Measurements from ENCODE around the gene PLEKHM3. TPM values are rescaled to one million over a fixed set of nuclear protein-coding genes. Genes with fewer than 3 reads are reported as not detected.
A peak's percentile ranks its signal among the peaks of the same experiment; 100 is the strongest.

PLEKHM3 gene
- total and polyA plus RNA-seq, 2 of the 13 experiments (the other 11 are each of a cell fraction or from before 2014, with no cell fraction given) = 4.5 to 4.7 TPM

DNA sequence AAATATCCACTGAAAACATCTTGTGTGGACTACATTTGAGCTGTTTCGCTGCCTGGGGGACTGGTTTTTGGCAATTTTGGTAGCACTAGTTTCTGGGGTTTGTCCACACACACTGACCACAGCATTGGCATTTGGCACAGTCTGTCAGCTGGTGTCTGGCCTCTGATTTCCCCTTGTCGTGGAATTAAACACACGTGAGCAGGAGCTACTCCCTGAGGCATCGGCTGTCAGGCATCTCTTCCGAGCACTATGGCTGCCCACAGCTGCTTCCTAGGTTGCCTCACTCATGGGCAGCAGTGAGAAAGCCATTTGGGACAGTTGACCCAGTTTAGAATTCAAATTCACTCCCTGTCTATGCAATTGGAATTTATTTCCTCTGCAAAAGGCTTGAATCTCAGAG, 208.8 kb downstream of the PLEKHM3 start:
- H3K4me3 ChIP-seq (replicated peaks in 1 of 3; ENCODE audit: insufficient read depth in 1 of 3, low read depth in 2 of 3, low read length in 3 of 3) = no peak overlapping the region
- DNase-seq (ENCODE audit: low spot score) (no peak), FAIRE-seq (no peak), ATAC-seq (no peak)
- H3K36me3 ChIP-seq (replicated peaks in 1 of 2; ENCODE audit: control insufficient read depth in 1 of 2, insufficient read depth in 2 of 2, low read length in 2 of 2) = no peaks in the 10 kb centered on the region
- H4K20me1 ChIP-seq (ENCODE audit: insufficient read depth, low read length) = no peaks in the 10 kb centered on the region
- H3K27ac ChIP-seq (ENCODE audit: extremely low read length, insufficient read depth, low read length) = no peak overlapping the region
- in situ Hi-C loops (cut with HindIII; ENCODE audit: extremely low pct_ligation_motif_present, low pct_unique_long_range_greater_than_20kb) (no loop called here), intact Hi-C loops (cut with micrococcal nuclease; ENCODE audit: unreplicated experiment) (no loop called here)
- BruUV-seq (replicated peaks) = no TSS peak
- TF ChIP-seq ETV5 (CRISPR knock-in tag; IDR thresholded peaks at IDR 0.05; ENCODE audit: borderline replicate concordance) = no peak
- TF ChIP-seq ZNF337 (CRISPR knock-in tag; IDR thresholded peaks at IDR 0.05; ENCODE audit: borderline replicate concordance, low read depth) = no peak
- TF ChIP-seq, protein P1, sequence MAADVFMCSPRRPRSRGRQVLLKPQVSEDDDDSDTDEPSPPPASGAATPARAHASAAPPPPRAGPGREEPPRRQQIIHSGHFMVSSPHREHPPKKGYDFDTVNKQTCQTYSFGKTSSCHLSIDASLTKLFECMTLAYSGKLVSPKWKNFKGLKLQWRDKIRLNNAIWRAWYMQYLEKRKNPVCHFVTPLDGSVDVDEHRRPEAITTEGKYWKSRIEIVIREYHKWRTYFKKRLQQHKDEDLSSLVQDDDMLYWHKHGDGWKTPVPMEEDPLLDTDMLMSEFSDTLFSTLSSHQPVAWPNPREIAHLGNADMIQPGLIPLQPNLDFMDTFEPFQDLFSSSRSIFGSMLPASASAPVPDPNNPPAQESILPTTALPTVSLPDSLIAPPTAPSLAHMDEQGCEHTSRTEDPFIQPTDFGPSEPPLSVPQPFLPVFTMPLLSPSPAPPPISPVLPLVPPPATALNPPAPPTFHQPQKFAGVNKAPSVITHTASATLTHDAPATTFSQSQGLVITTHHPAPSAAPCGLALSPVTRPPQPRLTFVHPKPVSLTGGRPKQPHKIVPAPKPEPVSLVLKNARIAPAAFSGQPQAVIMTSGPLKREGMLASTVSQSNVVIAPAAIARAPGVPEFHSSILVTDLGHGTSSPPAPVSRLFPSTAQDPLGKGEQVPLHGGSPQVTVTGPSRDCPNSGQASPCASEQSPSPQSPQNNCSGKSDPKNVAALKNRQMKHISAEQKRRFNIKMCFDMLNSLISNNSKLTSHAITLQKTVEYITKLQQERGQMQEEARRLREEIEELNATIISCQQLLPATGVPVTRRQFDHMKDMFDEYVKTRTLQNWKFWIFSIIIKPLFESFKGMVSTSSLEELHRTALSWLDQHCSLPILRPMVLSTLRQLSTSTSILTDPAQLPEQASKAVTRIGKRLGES (CRISPR knock-in tag; IDR thresholded peaks at IDR 0.05; ENCODE audit: borderline replicate concordance) = no peak
- TF ChIP-seq, protein P2, sequence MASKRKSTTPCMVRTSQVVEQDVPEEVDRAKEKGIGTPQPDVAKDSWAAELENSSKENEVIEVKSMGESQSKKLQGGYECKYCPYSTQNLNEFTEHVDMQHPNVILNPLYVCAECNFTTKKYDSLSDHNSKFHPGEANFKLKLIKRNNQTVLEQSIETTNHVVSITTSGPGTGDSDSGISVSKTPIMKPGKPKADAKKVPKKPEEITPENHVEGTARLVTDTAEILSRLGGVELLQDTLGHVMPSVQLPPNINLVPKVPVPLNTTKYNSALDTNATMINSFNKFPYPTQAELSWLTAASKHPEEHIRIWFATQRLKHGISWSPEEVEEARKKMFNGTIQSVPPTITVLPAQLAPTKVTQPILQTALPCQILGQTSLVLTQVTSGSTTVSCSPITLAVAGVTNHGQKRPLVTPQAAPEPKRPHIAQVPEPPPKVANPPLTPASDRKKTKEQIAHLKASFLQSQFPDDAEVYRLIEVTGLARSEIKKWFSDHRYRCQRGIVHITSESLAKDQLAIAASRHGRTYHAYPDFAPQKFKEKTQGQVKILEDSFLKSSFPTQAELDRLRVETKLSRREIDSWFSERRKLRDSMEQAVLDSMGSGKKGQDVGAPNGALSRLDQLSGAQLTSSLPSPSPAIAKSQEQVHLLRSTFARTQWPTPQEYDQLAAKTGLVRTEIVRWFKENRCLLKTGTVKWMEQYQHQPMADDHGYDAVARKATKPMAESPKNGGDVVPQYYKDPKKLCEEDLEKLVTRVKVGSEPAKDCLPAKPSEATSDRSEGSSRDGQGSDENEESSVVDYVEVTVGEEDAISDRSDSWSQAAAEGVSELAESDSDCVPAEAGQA (IDR thresholded peaks at IDR 0.05; ENCODE audit: low read depth) = 0 out of 2 replicates have a peak, but pooled peaks have one; percentile 21
- TF ChIP-seq, protein P2 (CRISPR knock-in tag; IDR thresholded peaks at IDR 0.05; ENCODE audit: borderline replicate concordance) = no peak
- TF ChIP-seq KAT2B (IDR thresholded peaks at IDR 0.05; ENCODE audit: borderline replicate concordance, low read depth, low read length) = no peak
- TF ChIP-seq, protein P3, sequence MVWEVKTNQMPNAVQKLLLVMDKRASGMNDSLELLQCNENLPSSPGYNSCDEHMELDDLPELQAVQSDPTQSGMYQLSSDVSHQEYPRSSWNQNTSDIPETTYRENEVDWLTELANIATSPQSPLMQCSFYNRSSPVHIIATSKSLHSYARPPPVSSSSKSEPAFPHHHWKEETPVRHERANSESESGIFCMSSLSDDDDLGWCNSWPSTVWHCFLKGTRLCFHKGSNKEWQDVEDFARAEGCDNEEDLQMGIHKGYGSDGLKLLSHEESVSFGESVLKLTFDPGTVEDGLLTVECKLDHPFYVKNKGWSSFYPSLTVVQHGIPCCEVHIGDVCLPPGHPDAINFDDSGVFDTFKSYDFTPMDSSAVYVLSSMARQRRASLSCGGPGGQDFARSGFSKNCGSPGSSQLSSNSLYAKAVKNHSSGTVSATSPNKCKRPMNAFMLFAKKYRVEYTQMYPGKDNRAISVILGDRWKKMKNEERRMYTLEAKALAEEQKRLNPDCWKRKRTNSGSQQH (CRISPR knock-in tag; IDR thresholded peaks at IDR 0.05; ENCODE audit: low read depth) = no peak
- TF ChIP-seq PBX3 (CRISPR knock-in tag; IDR thresholded peaks at IDR 0.05; ENCODE audit: borderline replicate concordance) = no peak
- TF ChIP-seq, protein P4, sequence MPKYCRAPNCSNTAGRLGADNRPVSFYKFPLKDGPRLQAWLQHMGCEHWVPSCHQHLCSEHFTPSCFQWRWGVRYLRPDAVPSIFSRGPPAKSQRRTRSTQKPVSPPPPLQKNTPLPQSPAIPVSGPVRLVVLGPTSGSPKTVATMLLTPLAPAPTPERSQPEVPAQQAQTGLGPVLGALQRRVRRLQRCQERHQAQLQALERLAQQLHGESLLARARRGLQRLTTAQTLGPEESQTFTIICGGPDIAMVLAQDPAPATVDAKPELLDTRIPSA (CRISPR knock-in tag; IDR thresholded peaks at IDR 0.05; ENCODE audit: borderline replicate concordance) = no peak
- POLR2A ChIA-PET = interaction anchor here (0.9 to 14.0 kb wide), 5 partner anchors 12 to 48 kb away, joined by 3 to 288 read pairs (median 23); partner anchors contain the start of gene FZD5
- H3K9me3 ChIP-seq (ENCODE audit: low read length) = no peaks in the 10 kb centered on the region
- H3K9ac ChIP-seq (ENCODE audit: insufficient read depth, low read depth, low read length) = no peak overlapping the region
- H2AFZ ChIP-seq (ENCODE audit: low read length) = no peak overlapping the region
- no peaks in the 10 kb centered on the region for H3K27me3 ChIP-seq (ENCODE audit: control insufficient read depth in 1 of 2, insufficient read depth in 2 of 2, low read length in 2 of 2)
- no peak overlapping the region for H3K4me2 ChIP-seq (ENCODE audit: low read depth, low read length)
- H3K79me2 ChIP-seq (ENCODE audit: insufficient read depth, low read length) = no peaks in the 10 kb centered on the region
- peaks cover 100% of the 10 kb centered on the region for H3K4me1 ChIP-seq (ENCODE audit: insufficient read depth, low read length)
- WGBS (ENCODE audit: low lambda C conversion rate) = 94% methylated on average over 5 of the region's 5 CpGs
- CTCF ChIA-PET (ENCODE audit: low intra/inter-chr PET ratio, low total read pairs) = no interaction called here

Data from HepG2 (cell line).